T-helper 22 cell (primary cell): ENCODE measurements around the gene ABCC5.

Source experiments
- DNase-seq: peaks from one replicate; pipeline ENCODE4 v3.0.0-alpha.2; 2020; ENCODE audit warnings: low read depth

ABCC5 gene

GRCh38 chr3:183975981-183976662, 41.6 kb downstream of the ABCC5 start:
- no peak for DNase-seq

- no peak for DNase-seq
Measured at GRCh38 chr3:183968666-183969245, 48.9 kb downstream of the ABCC5 start.

- DNase-seq = no peak
Measured at GRCh38 chr3:183967693-183968092, 50.0 kb downstream of the ABCC5 start.

- DNase-seq = no peak
Measured at GRCh38 chr3:183966361-183966791, 51.3 kb downstream of the ABCC5 start.

- DNase-seq = no peak
Measured at GRCh38 chr3:183962807-183963206, 54.9 kb downstream of the ABCC5 start.

- no peak for DNase-seq
Measured at GRCh38 chr3:183959214-183959613, 58.5 kb downstream of the ABCC5 start.

GRCh38 chr3:183958775-183959174, 58.9 kb downstream of the ABCC5 start:
- no peak for DNase-seq

- DNase-seq = no peak
Measured at GRCh38 chr3:183958226-183958625, 59.5 kb downstream of the ABCC5 start.

- DNase-seq = no peak
Measured at GRCh38 chr3:183954875-183955274, 62.8 kb downstream of the ABCC5 start.

GRCh38 chr3:183953471-183954070, 64.1 kb downstream of the ABCC5 start:
- DNase-seq = no peak

- no peak for DNase-seq
Measured at GRCh38 chr3:183951459-183951858, 66.2 kb downstream of the ABCC5 start.

GRCh38 chr3:183949690-183950089, 68.0 kb downstream of the ABCC5 start:
- no peak for DNase-seq

GRCh38 chr3:183946037-183946436, 71.6 kb downstream of the ABCC5 start:
- no peak for DNase-seq

GRCh38 chr3:183944775-183945174, 72.9 kb downstream of the ABCC5 start:
- no peak for DNase-seq

GRCh38 chr3:183943739-183944138, 73.9 kb downstream of the ABCC5 start:
- DNase-seq = no peak

GRCh38 chr3:183941216-183941615, 76.5 kb downstream of the ABCC5 start:
- DNase-seq = no peak

GRCh38 chr3:183937601-183938286, 79.9 kb downstream of the ABCC5 start:
- DNase-seq = no peak

- no peak for DNase-seq
Measured at GRCh38 chr3:183933160-183933559, 84.5 kb downstream of the ABCC5 start.

- no peak for DNase-seq
Measured at GRCh38 chr3:183931881-183932280, 85.8 kb downstream of the ABCC5 start.

- no peak for DNase-seq
Measured at GRCh38 chr3:183930086-183930485, 87.6 kb downstream of the ABCC5 start.

GRCh38 chr3:183927059-183927458, 90.6 kb downstream of the ABCC5 start:
- no peak for DNase-seq

- DNase-seq = no peak
Measured at GRCh38 chr3:183924956-183925355, 92.7 kb downstream of the ABCC5 start.

- no peak for DNase-seq
Measured at GRCh38 chr3:183924543-183924942, 93.1 kb downstream of the ABCC5 start.
